IMR-90 (cell line): ENCODE results near the gene ADIRF. TPM values are rescaled to one million over a fixed set of nuclear protein-coding genes. Genes with fewer than 3 reads are reported as not detected.

ENCODE experiments used
- ATAC-seq: fragments of 200-7000 bp; cut with Tn5 transposase; 2 replicates; pipeline ENCODE4 v1.9.1; 2020; ENCODE audit warnings: low read depth, mild to moderate bottlenecking, moderate library complexity
- BruUV-seq: library from RNA; stranded (reverse); fragments of 400-500 nt; replicated peaks from 2 replicates; lab custom pipeline; 2021; lab: Mats Ljungman, UMichigan
- CTCF ChIA-PET: fragments of 300-600 bp; formaldehyde crosslinking; extraction: SDS; loops from one replicate; lab custom pipeline; 2021; ENCODE audit warnings: antibody characterized with exemption; lab: Yijun Ruan, JAX
- POLR2A ChIA-PET: fragments of 300-600 bp; sonication (Branson Sonifier 250); formaldehyde crosslinking; loops from one replicate; lab custom pipeline; 2022; ENCODE audit warnings: antibody characterized with exemption; ENCODE audit not compliant: unreplicated experiment; lab: Charles Lee
- DNase-seq: peaks from one replicate; pipeline ENCODE4 v3.0.0; 2013
- H2AFZ ChIP-seq: replicated peaks from 2 replicates; pipeline ENCODE3; 2013; ENCODE audit warnings: low read length, mild to moderate bottlenecking; ENCODE audit not compliant: poor library complexity
- H2AK5ac ChIP-seq: 2 replicates; pipeline ENCODE4 v1.6.1; 2013; ENCODE audit warnings: low read depth, low read length, inconsistent platforms
- H2AK9ac ChIP-seq: replicated peaks from 2 replicates; pipeline ENCODE3; 2013; ENCODE audit warnings: mild to moderate bottlenecking, low read depth, low read length, moderate library complexity; ENCODE audit not compliant: poor library complexity
- H2BK120ac ChIP-seq: 2 replicates; pipeline ENCODE4 v1.6.1; 2013; ENCODE audit warnings: low read depth, low read length, inconsistent platforms
- H2BK15ac ChIP-seq: 3 replicates; pipeline ENCODE4 v1.6.1; 2013; ENCODE audit warnings: low read depth, low read length, inconsistent platforms
- H2BK20ac ChIP-seq: 2 replicates; pipeline ENCODE4 v1.6.1; 2013; ENCODE audit warnings: low read depth, mild to moderate bottlenecking, inconsistent platforms, low read length, moderate library complexity
- H2BK5ac ChIP-seq: 2 replicates; pipeline ENCODE4 v1.6.1; 2013; ENCODE audit warnings: mild to moderate bottlenecking, low read depth, low read length, inconsistent platforms; ENCODE audit not compliant: poor library complexity, severe bottlenecking
- H3K14ac ChIP-seq: replicated peaks from 2 replicates; pipeline ENCODE4 v1.6.1; 2013; ENCODE audit warnings: low read depth, low read length, inconsistent platforms
- H3K18ac ChIP-seq: 2 replicates; pipeline ENCODE4 v1.6.1; 2013; ENCODE audit warnings: low read depth, low read length, control low read depth
- H3K23ac ChIP-seq: 2 replicates; pipeline ENCODE4 v1.6.1; 2013; ENCODE audit warnings: low read depth, low read length, inconsistent platforms
- H3K27ac ChIP-seq: 2 replicates; pipeline ENCODE4 v1.5.1; 2013; ENCODE audit warnings: mild to moderate bottlenecking, control low read depth, low read length; ENCODE audit not compliant: insufficient read depth
- H3K27me3 ChIP-seq: 2 replicates; pipeline ENCODE4 v1.6.1; 2013; ENCODE audit warnings: low read length; ENCODE audit not compliant: control insufficient read depth, insufficient read depth
- H3K36me3 ChIP-seq: 2 replicates; pipeline ENCODE4 v1.6.1; 2013; ENCODE audit warnings: low read length, mixed read lengths; ENCODE audit not compliant: control insufficient read depth, insufficient read depth
- H3K4ac ChIP-seq: 2 replicates; pipeline ENCODE4 v1.6.1; 2013; ENCODE audit warnings: low read depth, low read length, inconsistent platforms
- H3K4me1 ChIP-seq: 2 replicates; pipeline ENCODE4 v1.6.1; 2013; ENCODE audit warnings: low read length, mixed read lengths; ENCODE audit not compliant: control insufficient read depth, insufficient read depth
- H3K4me2 ChIP-seq: 2 replicates; pipeline ENCODE4 v1.6.1; 2013; ENCODE audit warnings: low read depth, mild to moderate bottlenecking, control low read depth, low read length, moderate library complexity
- H3K4me3 ChIP-seq: 2 replicates; pipeline ENCODE4 v1.5.1; 2013; ENCODE audit warnings: low read depth, mild to moderate bottlenecking, control low read depth, low read length, moderate library complexity; ENCODE audit not compliant: insufficient read depth
- H3K56ac ChIP-seq: 2 replicates; pipeline ENCODE4 v1.6.1; 2013; ENCODE audit warnings: low read length, inconsistent platforms; ENCODE audit not compliant: insufficient read depth; ENCODE audit errors: extremely low read depth
- H3K79me1 ChIP-seq, 2 experiments: 2 replicates each; pipeline ENCODE4 v1.6.1; 2013; ENCODE audit warnings: low read length in 2 of 2, inconsistent platforms in 1 of 2, low read depth in 1 of 2
- H3K9ac ChIP-seq: 2 replicates; pipeline ENCODE4 v1.6.1; 2013; ENCODE audit warnings: low read depth, low read length, control low read depth
- H3K9me1 ChIP-seq: 2 replicates; pipeline ENCODE4 v1.6.1; 2013; ENCODE audit warnings: low read length, inconsistent platforms; ENCODE audit not compliant: insufficient read depth
- H3K9me3 ChIP-seq: 2 replicates; pipeline ENCODE4 v1.6.1; 2013; ENCODE audit warnings: low read length; ENCODE audit not compliant: control insufficient read depth, insufficient read depth
- H4K20me1 ChIP-seq: 2 replicates; pipeline ENCODE4 v1.6.1; 2013; ENCODE audit warnings: low read length, inconsistent platforms; ENCODE audit not compliant: insufficient read depth
- H4K5ac ChIP-seq: 2 replicates; pipeline ENCODE4 v1.6.1; 2013; ENCODE audit warnings: mild to moderate bottlenecking, low read depth, low read length, control low read depth
- H4K8ac ChIP-seq, 2 experiments: 2 replicates each; pipeline ENCODE4 v1.6.1; 2013; ENCODE audit warnings: low read depth in 2 of 2, low read length in 2 of 2, control low read depth in 1 of 2, inconsistent platforms in 1 of 2
- H4K91ac ChIP-seq: 2 replicates; pipeline ENCODE4 v1.6.1; 2013; ENCODE audit warnings: low read depth, low read length, inconsistent platforms; ENCODE audit not compliant: insufficient read depth
- BHLHE40 ChIP-seq: fragments of 150-350 bp; IDR thresholded peaks from 2 replicates; pipeline ENCODE4 v1.6.1; 2016; ENCODE audit warnings: mild to moderate bottlenecking, low read depth, low read length
- CEBPB ChIP-seq: IDR thresholded peaks from 2 replicates; pipeline ENCODE4 v1.6.1; 2012; ENCODE audit warnings: low read depth, low read length, improper control_type of control experiment
- CHD1 ChIP-seq: IDR thresholded peaks from 2 replicates; pipeline ENCODE4 v1.6.1; 2012; ENCODE audit warnings: low read depth, low read length, improper control_type of control experiment
- FOS ChIP-seq: fragments of 150-350 bp; IDR thresholded peaks from 2 replicates; pipeline ENCODE4 v1.6.1; 2016; ENCODE audit warnings: low read depth, low read length
- MAFK ChIP-seq: IDR thresholded peaks from 2 replicates; pipeline ENCODE4 v1.6.1; 2012; ENCODE audit warnings: low read depth, low read length, improper control_type of control experiment
- MAZ ChIP-seq: IDR thresholded peaks from 2 replicates; pipeline ENCODE4 v1.6.1; 2012; ENCODE audit warnings: low read depth, mild to moderate bottlenecking, low read length, improper control_type of control experiment, moderate library complexity, borderline replicate concordance
- MXI1 ChIP-seq: IDR thresholded peaks from 2 replicates; pipeline ENCODE4 v1.6.1; 2012; ENCODE audit warnings: low read depth, mild to moderate bottlenecking, low read length, moderate library complexity, borderline replicate concordance
- NFE2L2 ChIP-seq: fragments of 150-350 bp; IDR thresholded peaks from 2 replicates; pipeline ENCODE4 v1.6.1; 2016; ENCODE audit warnings: low read depth, mild to moderate bottlenecking, low read length
- POLR2A ChIP-seq: IDR thresholded peaks from 2 replicates; pipeline ENCODE4 v1.6.1; 2012; ENCODE audit warnings: mild to moderate bottlenecking, low read depth, low read length
- RAD21 ChIP-seq: IDR thresholded peaks from 2 replicates; pipeline ENCODE4 v1.6.1; 2012; ENCODE audit warnings: low read length, improper control_type of control experiment
- RCOR1 ChIP-seq: IDR thresholded peaks from 2 replicates; pipeline ENCODE4 v1.6.1; 2012; ENCODE audit warnings: mild to moderate bottlenecking, low read length, improper control_type of control experiment; ENCODE audit not compliant: insufficient replicate concordance
- RFX5 ChIP-seq: IDR thresholded peaks from 2 replicates; pipeline ENCODE4 v1.8.0; 2012; ENCODE audit warnings: low read depth, mild to moderate bottlenecking, low read length, moderate library complexity
- SMC3 ChIP-seq: fragments of 150-350 bp; IDR thresholded peaks from 2 replicates; pipeline ENCODE4 v1.6.1; 2016; ENCODE audit warnings: low read depth, mild to moderate bottlenecking, antibody characterized with exemption, low read length, moderate library complexity
- USF2 ChIP-seq: fragments of 150-350 bp; IDR thresholded peaks from 2 replicates; pipeline ENCODE4 v1.6.1; 2017; ENCODE audit warnings: mild to moderate bottlenecking, antibody characterized with exemption, low read length, low read depth
- WGBS, 2 experiments: methylation state at CpG; one replicate each; pipeline versions ENCODE4 v1.1.5 to v1.1.7; 2013; ENCODE audit warnings: missing lambda C conversion rate in 2 of 2; ENCODE audit not compliant: insufficient read length in 1 of 2; ENCODE audit errors: extremely low coverage in 2 of 2; 5-methylcytosine and 5-hydroxymethylcytosine counted together
- dilution Hi-C: fragments of 300-500 bp; cut with HindIII; formaldehyde crosslinking; loops from one replicate; pipeline ENCODE4 v1.14.3; 2018; ENCODE audit warnings: low sequenced_read_pairs; ENCODE audit not compliant: unreplicated experiment
- in situ Hi-C: fragments of 300-500 bp; cut with MboI; formaldehyde crosslinking; loops from 3 replicates; pipeline ENCODE4 v1.14.3; 2019; ENCODE audit warnings: low sequenced_read_pairs, inconsistent platforms, mixed read lengths
- intact Hi-C: fragments of 100-400 bp; cut with micrococcal nuclease; formaldehyde crosslinking; loops from 2 replicates; pipeline ENCODE4 v1.10.0; 2022
- polyA plus RNA-seq, 3 experiments: library from polyadenylated mRNA; depleted of rRNA; stranded (reverse); fragments of >200 nt; gene quantifications; 2 replicates each; pipeline ENCODE4 v1.2.3, GENCODE V29; 2012; ENCODE audit warnings: low replicate concordance in 1 of 3
- total RNA-seq: library from RNA; depleted of rRNA; stranded (reverse); fragments of >200 nt; gene quantifications from 2 replicates; pipeline ENCODE4 v1.2.3, GENCODE V29; 2012
- TF ChIP-seq, protein P1 (sequence below): conservative IDR thresholded peaks from 2 replicates; pipeline ENCODE4 v1.5.1; 2012; ENCODE audit warnings: mild to moderate bottlenecking, low read depth, low read length, improper control_type of control experiment
- TF ChIP-seq, protein P2 (sequence below): fragments of 150-350 bp; IDR thresholded peaks from 2 replicates; pipeline ENCODE4 v1.6.1; 2016; ENCODE audit warnings: low read depth, mild to moderate bottlenecking, low read length, moderate library complexity, borderline replicate concordance

The ADIRF gene
- total and polyA plus RNA-seq, 2 of the 4 experiments (the other 2 are of a cell fraction): 2.3 to 7.2 TPM

- no peak overlapping the region for H2BK15ac ChIP-seq
- H3K4me3 ChIP-seq: no peak overlapping the region
- peaks cover under 1% of the 10 kb centered on the region; the same call in 1 of the 2 replicates for H3K27me3 ChIP-seq
- TF ChIP-seq RAD21 (no peak), MAZ (no peak), MAFK (no peak), RCOR1 (no peak), SMC3 (no peak), CEBPB (no peak), BHLHE40 (no peak), FOS (no peak), RFX5 (no peak), MXI1 (no peak), NFE2L2 (no peak), CHD1 (no peak), USF2 (no peak), POLR2A (no peak)
- TF ChIP-seq, protein P1, sequence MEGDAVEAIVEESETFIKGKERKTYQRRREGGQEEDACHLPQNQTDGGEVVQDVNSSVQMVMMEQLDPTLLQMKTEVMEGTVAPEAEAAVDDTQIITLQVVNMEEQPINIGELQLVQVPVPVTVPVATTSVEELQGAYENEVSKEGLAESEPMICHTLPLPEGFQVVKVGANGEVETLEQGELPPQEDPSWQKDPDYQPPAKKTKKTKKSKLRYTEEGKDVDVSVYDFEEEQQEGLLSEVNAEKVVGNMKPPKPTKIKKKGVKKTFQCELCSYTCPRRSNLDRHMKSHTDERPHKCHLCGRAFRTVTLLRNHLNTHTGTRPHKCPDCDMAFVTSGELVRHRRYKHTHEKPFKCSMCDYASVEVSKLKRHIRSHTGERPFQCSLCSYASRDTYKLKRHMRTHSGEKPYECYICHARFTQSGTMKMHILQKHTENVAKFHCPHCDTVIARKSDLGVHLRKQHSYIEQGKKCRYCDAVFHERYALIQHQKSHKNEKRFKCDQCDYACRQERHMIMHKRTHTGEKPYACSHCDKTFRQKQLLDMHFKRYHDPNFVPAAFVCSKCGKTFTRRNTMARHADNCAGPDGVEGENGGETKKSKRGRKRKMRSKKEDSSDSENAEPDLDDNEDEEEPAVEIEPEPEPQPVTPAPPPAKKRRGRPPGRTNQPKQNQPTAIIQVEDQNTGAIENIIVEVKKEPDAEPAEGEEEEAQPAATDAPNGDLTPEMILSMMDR: no peak
- TF ChIP-seq, protein P2, sequence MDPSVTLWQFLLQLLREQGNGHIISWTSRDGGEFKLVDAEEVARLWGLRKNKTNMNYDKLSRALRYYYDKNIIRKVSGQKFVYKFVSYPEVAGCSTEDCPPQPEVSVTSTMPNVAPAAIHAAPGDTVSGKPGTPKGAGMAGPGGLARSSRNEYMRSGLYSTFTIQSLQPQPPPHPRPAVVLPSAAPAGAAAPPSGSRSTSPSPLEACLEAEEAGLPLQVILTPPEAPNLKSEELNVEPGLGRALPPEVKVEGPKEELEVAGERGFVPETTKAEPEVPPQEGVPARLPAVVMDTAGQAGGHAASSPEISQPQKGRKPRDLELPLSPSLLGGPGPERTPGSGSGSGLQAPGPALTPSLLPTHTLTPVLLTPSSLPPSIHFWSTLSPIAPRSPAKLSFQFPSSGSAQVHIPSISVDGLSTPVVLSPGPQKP: no peak
- no peak overlapping the region for H3K27ac ChIP-seq
- H3K4me1 ChIP-seq: peaks cover 5% of the 10 kb centered on the region
- 100% methylated on average over 4 of the region's 6 CpGs; no CpG with 5 or more reads in 1 of the 2 experiments for WGBS, 2 experiments
- H3K4me2 ChIP-seq: no peak overlapping the region
- POLR2A ChIA-PET: no interaction called here
- H3K14ac ChIP-seq: no peak overlapping the region
- H4K91ac ChIP-seq: no peak overlapping the region
- H3K4ac ChIP-seq: no peak overlapping the region
- H3K9me3 ChIP-seq: no peaks in the 10 kb centered on the region
- no peaks in the 10 kb centered on the region for H4K20me1 ChIP-seq
- intact Hi-C loops: no loop called here
- no peak overlapping the region; the same call in 1 of the 2 replicates for H2BK20ac ChIP-seq
- no peak overlapping the region for H2BK120ac ChIP-seq
- no peak overlapping the region for H4K5ac ChIP-seq
- ATAC-seq (no peak), DNase-seq (no peak)
- in situ Hi-C loops: no loop called here
- no peak overlapping the region for H2AFZ ChIP-seq
- no peak overlapping the region for H2AK9ac ChIP-seq
- no TSS peak for BruUV-seq
- no peak overlapping the region for H3K18ac ChIP-seq
- H3K9ac ChIP-seq: no peak overlapping the region
- H3K23ac ChIP-seq: no peak overlapping the region
- no peak overlapping the region for H2BK5ac ChIP-seq
- CTCF ChIA-PET: no interaction called here
- H3K36me3 ChIP-seq: no peaks in the 10 kb centered on the region
- peaks cover 12% of the 10 kb centered on the region for H3K9me1 ChIP-seq
- dilution Hi-C loops: no loop called here
- no peaks in the 10 kb centered on the region; a peak in 1 of 4 replicates for H3K79me1 ChIP-seq
- no peak overlapping the region for H4K8ac ChIP-seq
- no peak overlapping the region for H3K56ac ChIP-seq
- H2AK5ac ChIP-seq: no peak overlapping the region
These were observed 27.6 kb upstream of the ADIRF start for GRCh38 chr10:86940677-86941076.
